22Rv1 (cell line): ENCODE measurements around the gene ACVR1B.

Source experiments
- ZFX ChIP-seq: fragments of 450-650 bp; IDR thresholded peaks from 2 replicates; pipeline ENCODE4 v1.6.1; 2017; ENCODE audit warnings: antibody characterized with exemption, borderline replicate concordance
- TF ChIP-seq, protein P1 (sequence below): fragments of 450-650 bp; IDR thresholded peaks from 2 replicates; pipeline ENCODE4 v1.5.1; 2017; ENCODE audit warnings: mild to moderate bottlenecking

DNA sequence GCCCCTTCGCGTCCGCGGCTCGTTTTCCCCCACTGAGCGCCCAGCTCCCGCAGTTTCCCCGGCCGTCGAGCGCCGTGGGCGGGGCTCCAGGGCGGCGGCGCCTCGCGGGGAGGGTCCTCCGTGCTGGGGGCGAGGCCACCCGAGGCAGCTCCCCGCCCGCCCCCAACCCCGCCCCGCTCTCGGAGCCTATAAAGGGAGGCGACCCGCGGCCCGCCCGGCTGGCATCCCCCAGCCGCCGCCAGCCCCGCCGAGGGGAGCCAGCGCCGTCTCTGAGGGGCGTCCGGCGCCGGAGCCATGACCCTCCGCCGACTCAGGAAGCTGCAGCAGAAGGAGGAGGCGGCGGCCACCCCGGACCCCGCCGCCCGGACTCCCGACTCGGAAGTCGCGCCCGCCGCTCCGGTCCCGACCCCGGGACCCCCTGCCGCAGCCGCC lies 55.2 kb downstream of the ACVR1B start, which contains the start of gene TAMALIN:
- TF ChIP-seq, protein P1, sequence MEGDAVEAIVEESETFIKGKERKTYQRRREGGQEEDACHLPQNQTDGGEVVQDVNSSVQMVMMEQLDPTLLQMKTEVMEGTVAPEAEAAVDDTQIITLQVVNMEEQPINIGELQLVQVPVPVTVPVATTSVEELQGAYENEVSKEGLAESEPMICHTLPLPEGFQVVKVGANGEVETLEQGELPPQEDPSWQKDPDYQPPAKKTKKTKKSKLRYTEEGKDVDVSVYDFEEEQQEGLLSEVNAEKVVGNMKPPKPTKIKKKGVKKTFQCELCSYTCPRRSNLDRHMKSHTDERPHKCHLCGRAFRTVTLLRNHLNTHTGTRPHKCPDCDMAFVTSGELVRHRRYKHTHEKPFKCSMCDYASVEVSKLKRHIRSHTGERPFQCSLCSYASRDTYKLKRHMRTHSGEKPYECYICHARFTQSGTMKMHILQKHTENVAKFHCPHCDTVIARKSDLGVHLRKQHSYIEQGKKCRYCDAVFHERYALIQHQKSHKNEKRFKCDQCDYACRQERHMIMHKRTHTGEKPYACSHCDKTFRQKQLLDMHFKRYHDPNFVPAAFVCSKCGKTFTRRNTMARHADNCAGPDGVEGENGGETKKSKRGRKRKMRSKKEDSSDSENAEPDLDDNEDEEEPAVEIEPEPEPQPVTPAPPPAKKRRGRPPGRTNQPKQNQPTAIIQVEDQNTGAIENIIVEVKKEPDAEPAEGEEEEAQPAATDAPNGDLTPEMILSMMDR, result no peak
- TF ChIP-seq ZFX, result no peak
